Hypothalamus (tissue), 51 donors: ENCODE results near the gene IL21.
"Not testable (repeated sequence)": the region's sequence is repeated elsewhere in the genome, so short reads cannot be mapped to it uniquely, and the experiment has no call there.

Source experiments
- DNase-seq, 51 donors: peaks; one replicate each; lab custom pipeline; 2025; lab: John Stamatoyannopoulos, UW

IL21 gene

GRCh38 chr4:122621016-122621507, at the start of gene IL21:
Gene IL21 (minus strand): TSS chr4:122621066. CDS start chr4:122621011, 55 bp downstream.
- DNase-seq, result no peak

GRCh38 chr4:122669911-122670738, 49.3 kb upstream of the IL21 start:
- DNase-seq, result no peak

GRCh38 chr4:122668241-122668640, 47.4 kb upstream of the IL21 start:
- DNase-seq, result no peak

- no peak for DNase-seq
These were observed 45.8 kb upstream of the IL21 start for GRCh38 chr4:122666527-122667245.

- no peak for DNase-seq
These were observed 44.5 kb upstream of the IL21 start for GRCh38 chr4:122665161-122665929.

- DNase-seq, result no peak
These were observed 43.1 kb upstream of the IL21 start for GRCh38 chr4:122663814-122664610.

GRCh38 chr4:122663291-122663690, 42.4 kb upstream of the IL21 start:
- DNase-seq, result no peak

GRCh38 chr4:122662701-122663100, 41.8 kb upstream of the IL21 start:
- no peak for DNase-seq

- no peak for DNase-seq
These were observed 40.6 kb upstream of the IL21 start for GRCh38 chr4:122661176-122662160.

- DNase-seq, result no peak
These were observed 38.0 kb upstream of the IL21 start for GRCh38 chr4:122658818-122659295.

GRCh38 chr4:122658377-122658776, 37.5 kb upstream of the IL21 start:
- DNase-seq, result no peak

GRCh38 chr4:122657553-122657952, 36.7 kb upstream of the IL21 start:
- DNase-seq, result no peak

- not testable (repeated sequence) for DNase-seq
These were observed 35.7 kb upstream of the IL21 start for GRCh38 chr4:122656583-122656982.

GRCh38 chr4:122652379-122652778, 31.5 kb upstream of the IL21 start:
- peak in 6 of 51 donors; percentile 0 to 20 (median 10) for DNase-seq

- no peak for DNase-seq
These were observed 29.3 kb upstream of the IL21 start for GRCh38 chr4:122650148-122650547.

- no peak for DNase-seq
These were observed 26.8 kb upstream of the IL21 start for GRCh38 chr4:122647656-122648055.

GRCh38 chr4:122643257-122643656, 22.4 kb upstream of the IL21 start:
- DNase-seq, result no peak

- no peak for DNase-seq
These were observed 18.3 kb upstream of the IL21 start for GRCh38 chr4:122639181-122639580.

- DNase-seq, result no peak
These were observed 15.8 kb upstream of the IL21 start for GRCh38 chr4:122636697-122637096.
